CD4-positive, alpha-beta T cell (primary cell): ENCODE results near the gene LAMA1. TPM values are rescaled to one million over a fixed set of nuclear protein-coding genes. Genes with fewer than 3 reads are reported as not detected.
"Not testable (repeated sequence)": the region's sequence is repeated elsewhere in the genome, so short reads cannot be mapped to it uniquely, and the experiment has no call there.

ENCODE experiments used
- ATAC-seq: fragments of 200-7000 bp; cut with Tn5 transposase; one replicate; pipeline ENCODE4 v1.10.0; 2022; ENCODE audit warnings: mild to moderate bottlenecking; ENCODE audit not compliant: poor library complexity
- CTCF ChIA-PET: fragments of 350-600 bp; sonication (Branson Sonifier 250); formaldehyde crosslinking; loops from one replicate; lab custom pipeline; 2021; ENCODE audit warnings: antibody characterized with exemption, inconsistent platforms; lab: Charles Lee
- POLR2A ChIA-PET: fragments of 350-600 bp; sonication (Branson Sonifier 250); formaldehyde crosslinking; loops from one replicate; lab custom pipeline; 2021; ENCODE audit warnings: antibody characterized with exemption, inconsistent platforms; lab: Charles Lee
- DNase-seq, 14 experiments: peaks; one replicate each; pipeline ENCODE4 v3.0.0-alpha.2; 2013 to 2020; ENCODE audit warnings: mixed read lengths in 2 of 14
- H3K27ac ChIP-seq, 2 donors: one replicate each; pipeline versions ENCODE4 v1.5.1 to v1.7.0; 2013; ENCODE audit warnings: low read length in 2 of 2, low read depth in 1 of 2, mild to moderate bottlenecking in 1 of 2
- H3K27me3 ChIP-seq, 2 experiments: 1 replicate in 1 of 2; 2 replicates in 1 of 2; pipeline versions ENCODE4 v1.6.1 to v1.7.0; 2013; ENCODE audit warnings: low read length in 2 of 2, control low read depth in 1 of 2, mild to moderate bottlenecking in 1 of 2, moderate library complexity in 1 of 2; ENCODE audit not compliant: insufficient read depth in 2 of 2, control insufficient read depth in 1 of 2
- H3K36me3 ChIP-seq: one replicate; pipeline ENCODE4 v1.6.1; 2013; ENCODE audit warnings: low read length, control low read depth; ENCODE audit not compliant: insufficient read depth
- H3K4me1 ChIP-seq: one replicate; pipeline ENCODE4 v1.6.1; 2013; ENCODE audit warnings: low read length, control low read depth; ENCODE audit not compliant: insufficient read depth
- H3K4me3 ChIP-seq: one replicate; pipeline ENCODE4 v1.5.1; 2013; ENCODE audit warnings: mild to moderate bottlenecking, low read length, moderate library complexity
- H3K9me3 ChIP-seq, 2 experiments: 1 replicate in 1 of 2; 2 replicates in 1 of 2; pipeline versions ENCODE4 v1.6.1 to v1.7.0; 2013; ENCODE audit warnings: low read length in 2 of 2, mild to moderate bottlenecking in 2 of 2, control low read depth in 1 of 2, moderate library complexity in 1 of 2; ENCODE audit not compliant: control insufficient read depth in 1 of 2, insufficient read depth in 1 of 2
- H3K27ac Mint-ChIP-seq: one replicate; pipeline ENCODE4 v1.8.0; 2020; ENCODE audit warnings: mixed read lengths
- H3K27me3 Mint-ChIP-seq: one replicate; pipeline ENCODE4 v1.8.0; 2021; ENCODE audit warnings: mixed read lengths
- H3K36me3 Mint-ChIP-seq: one replicate; pipeline ENCODE4 v1.8.0; 2021; ENCODE audit warnings: low read depth, mixed read lengths
- H3K4me1 Mint-ChIP-seq: one replicate; pipeline ENCODE4 v1.8.0; 2021; ENCODE audit warnings: low read depth, mixed read lengths
- H3K4me3 Mint-ChIP-seq: one replicate; pipeline ENCODE4 v1.8.0; 2020; ENCODE audit warnings: mild to moderate bottlenecking, mixed read lengths
- H3K9me3 Mint-ChIP-seq: one replicate; pipeline ENCODE4 v1.8.0; 2020; ENCODE audit warnings: mixed read lengths
- intact Hi-C, 2 experiments: fragments of 100-400 bp; cut with DNase I in 1 of 2; cut with micrococcal nuclease in 1 of 2; formaldehyde crosslinking; loops; one replicate each; pipeline versions ENCODE4 v1.15.1 to v1.9.0; 2023 to 2025; cut with DNase I, micrococcal nuclease
- total RNA-seq, 174 experiments: library from RNA in 2 of 174; stranded (reverse) in 2 of 174; gene quantifications; one replicate each; pipeline ENCODE4 v1.2.3 and lab custom pipeline; 2021 to 2026
- TF ChIP-seq, protein P1 (sequence below): fragments of 200-600 bp; IDR thresholded peaks from one replicate; pipeline ENCODE4 v1.8.0; 2022; ENCODE audit warnings: antibody characterized with exemption, mild to moderate bottlenecking

LAMA1 gene
- total RNA-seq, 2 experiments from 2014 or later, result not detected

DNA sequence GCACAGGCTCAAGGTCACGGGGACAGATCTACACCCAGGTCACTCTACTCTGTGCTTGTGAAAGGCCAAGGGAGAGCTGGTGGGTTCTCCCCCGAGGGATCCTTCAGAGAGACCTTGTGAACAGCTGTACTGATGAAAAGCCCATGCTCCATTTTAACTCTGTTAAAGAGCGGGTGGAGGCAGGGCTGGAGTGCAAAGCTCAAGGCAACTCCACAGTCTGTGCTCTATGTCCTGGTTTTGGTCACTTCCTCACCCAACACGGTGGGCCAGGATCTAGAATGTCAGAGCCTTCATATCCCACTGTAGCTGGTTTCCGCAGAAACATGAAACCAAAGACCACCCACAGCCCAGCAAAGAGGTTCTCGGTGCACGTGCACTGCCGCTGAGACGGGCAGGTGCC, 177.1 kb downstream of the LAMA1 start:
- POLR2A ChIA-PET, result no interaction called here

DNA sequence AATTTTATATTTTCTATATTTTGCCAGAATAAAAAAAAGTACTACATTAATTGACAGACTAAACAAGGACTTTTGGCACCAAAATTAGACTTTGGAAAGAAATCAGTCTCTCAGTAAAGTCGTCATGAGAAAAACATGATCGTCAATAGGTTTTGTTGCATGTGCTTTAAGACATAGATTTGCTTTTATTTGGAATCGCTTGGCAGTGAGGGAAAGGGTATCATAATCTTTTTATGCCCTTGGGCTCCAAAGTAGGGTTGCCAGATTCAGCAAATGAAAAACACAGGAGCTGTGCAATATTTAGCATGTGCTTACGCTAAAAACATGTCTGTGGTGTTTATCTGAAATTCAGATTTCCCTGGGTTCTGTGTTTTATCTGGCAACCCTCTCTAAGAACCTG, 177.6 kb downstream of the LAMA1 start:
- Mint-ChIP-seq H3K27ac (no peak overlapping the region), H3K36me3 (no peaks in the 10 kb centered on the region), H3K4me3 (no peak overlapping the region), H3K9me3 (no peaks in the 10 kb centered on the region), H3K27me3 (peaks cover 25% of the 10 kb centered on the region), H3K4me1 (no peaks in the 10 kb centered on the region)
- CTCF ChIA-PET, result no interaction called here
- no peak overlapping the region for H3K27ac ChIP-seq
- intact Hi-C loops, result no loop called here
- H3K9me3 ChIP-seq, result peaks cover 0 to 5% of the 10 kb centered on the region in 2 experiments
- TF ChIP-seq, protein P1, sequence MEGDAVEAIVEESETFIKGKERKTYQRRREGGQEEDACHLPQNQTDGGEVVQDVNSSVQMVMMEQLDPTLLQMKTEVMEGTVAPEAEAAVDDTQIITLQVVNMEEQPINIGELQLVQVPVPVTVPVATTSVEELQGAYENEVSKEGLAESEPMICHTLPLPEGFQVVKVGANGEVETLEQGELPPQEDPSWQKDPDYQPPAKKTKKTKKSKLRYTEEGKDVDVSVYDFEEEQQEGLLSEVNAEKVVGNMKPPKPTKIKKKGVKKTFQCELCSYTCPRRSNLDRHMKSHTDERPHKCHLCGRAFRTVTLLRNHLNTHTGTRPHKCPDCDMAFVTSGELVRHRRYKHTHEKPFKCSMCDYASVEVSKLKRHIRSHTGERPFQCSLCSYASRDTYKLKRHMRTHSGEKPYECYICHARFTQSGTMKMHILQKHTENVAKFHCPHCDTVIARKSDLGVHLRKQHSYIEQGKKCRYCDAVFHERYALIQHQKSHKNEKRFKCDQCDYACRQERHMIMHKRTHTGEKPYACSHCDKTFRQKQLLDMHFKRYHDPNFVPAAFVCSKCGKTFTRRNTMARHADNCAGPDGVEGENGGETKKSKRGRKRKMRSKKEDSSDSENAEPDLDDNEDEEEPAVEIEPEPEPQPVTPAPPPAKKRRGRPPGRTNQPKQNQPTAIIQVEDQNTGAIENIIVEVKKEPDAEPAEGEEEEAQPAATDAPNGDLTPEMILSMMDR, result no peak
- H3K27me3 ChIP-seq, result peaks cover 0 to 2% of the 10 kb centered on the region in 2 experiments
- POLR2A ChIA-PET, result no interaction called here
- H3K4me3 ChIP-seq, result no peak overlapping the region
- ATAC-seq, result no peak
- no peaks in the 10 kb centered on the region for H3K36me3 ChIP-seq
- DNase-seq, result no peak
- no peaks in the 10 kb centered on the region for H3K4me1 ChIP-seq

More for the DNA sequence above, 177.1 kb downstream of the LAMA1 start:
- ATAC-seq, result no peak
- CTCF ChIA-PET, result no interaction called here
- Mint-ChIP-seq H3K27ac (no peak overlapping the region), H3K27me3 (peaks cover 20% of the 10 kb centered on the region), H3K4me3 (no peak overlapping the region), H3K4me1 (no peaks in the 10 kb centered on the region), H3K9me3 (no peaks in the 10 kb centered on the region), H3K36me3 (no peaks in the 10 kb centered on the region)
- no peak for DNase-seq
- H3K27me3 ChIP-seq, result peaks cover 0 to 2% of the 10 kb centered on the region in 2 experiments
- intact Hi-C loops, result no loop called here
- TF ChIP-seq, protein P1, result no peak
- no peaks in the 10 kb centered on the region for H3K36me3 ChIP-seq
- no peak overlapping the region for H3K27ac ChIP-seq
- no peak overlapping the region for H3K4me3 ChIP-seq
- H3K9me3 ChIP-seq, result peaks cover 0 to 5% of the 10 kb centered on the region in 2 experiments
- H3K4me1 ChIP-seq, result no peaks in the 10 kb centered on the region

DNA sequence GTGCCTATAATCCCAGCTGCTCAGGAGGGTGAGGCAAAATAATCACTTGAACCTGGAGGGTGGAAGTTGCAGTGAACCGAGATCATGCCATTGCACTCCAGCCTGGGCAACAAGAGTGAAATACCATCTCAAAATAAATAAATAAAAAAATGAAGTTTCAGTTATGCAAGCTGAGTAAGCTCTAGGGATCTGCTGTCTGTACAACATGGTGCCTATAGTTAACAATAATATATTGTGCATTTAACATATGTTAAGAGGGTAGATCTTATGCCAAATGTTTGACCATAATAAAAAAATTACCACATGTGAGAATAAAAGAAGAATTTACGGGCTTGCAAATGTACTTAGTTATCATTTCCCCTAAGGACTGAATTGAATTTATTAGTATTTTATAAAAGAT, 179.2 kb downstream of the LAMA1 start:
- H3K27ac ChIP-seq, H3K36me3 Mint-ChIP-seq, DNase-seq, H3K9me3 Mint-ChIP-seq, H3K36me3 ChIP-seq, H3K9me3 ChIP-seq, H3K4me1 Mint-ChIP-seq, CTCF ChIA-PET, H3K27me3 ChIP-seq, H3K4me3 ChIP-seq, H3K27ac Mint-ChIP-seq, H3K4me1 ChIP-seq, intact Hi-C loops, ATAC-seq, POLR2A ChIA-PET, H3K4me3 Mint-ChIP-seq: not testable (repeated sequence)
- H3K27me3 Mint-ChIP-seq, result peaks cover 30% of the 10 kb centered on the region

DNA sequence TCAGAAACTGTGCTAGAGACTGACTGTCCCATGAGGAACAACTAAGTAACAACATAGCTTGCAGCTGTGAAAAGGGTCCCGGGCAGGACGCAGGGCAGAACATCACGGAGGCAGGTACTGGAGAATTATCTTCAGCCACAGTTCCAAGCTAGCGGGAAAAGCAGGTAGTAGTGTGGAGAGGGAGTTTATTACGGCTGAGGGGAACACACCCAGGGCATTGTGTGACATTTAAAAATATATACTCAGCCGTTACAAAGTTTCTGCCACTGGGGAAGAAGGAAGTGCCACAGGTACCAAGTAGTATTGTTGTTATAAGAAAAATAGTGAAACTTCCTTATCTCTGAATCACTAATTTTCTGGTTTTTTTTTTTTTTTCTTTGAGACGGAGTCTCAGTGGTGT, 179.6 kb downstream of the LAMA1 start:
- TF ChIP-seq, protein P1, result no peak
- no peak for DNase-seq
- Histone ChIP-seq H3K27me3 (peaks cover 0 to 2% of the 10 kb centered on the region in 2 experiments), H3K27ac (no peak overlapping the region), H3K4me3 (no peak overlapping the region), H3K4me1 (no peaks in the 10 kb centered on the region), H3K36me3 (no peaks in the 10 kb centered on the region), H3K9me3 (peaks cover 0 to 5% of the 10 kb centered on the region in 2 experiments)
- Mint-ChIP-seq H3K9me3 (no peaks in the 10 kb centered on the region), H3K27me3 (peaks cover 30% of the 10 kb centered on the region), H3K4me1 (no peaks in the 10 kb centered on the region), H3K36me3 (no peaks in the 10 kb centered on the region), H3K27ac (no peak overlapping the region), H3K4me3 (no peak overlapping the region)
- ATAC-seq, result no peak
- intact Hi-C loops, result no loop called here
- ChIA-PET POLR2A (no interaction called here), CTCF (no interaction called here)
